ENCODE results near the gene TEKT5.
"Not testable (repeated sequence)": the region's sequence is repeated elsewhere in the genome, so short reads cannot be mapped to it uniquely, and the experiment has no call there.

TEKT5 gene

GRCh38 chr16:10657925-10658324, 36.8 kb downstream of the TEKT5 start:
- DNase-seq = no peak

GRCh38 chr16:10656618-10657017, 38.1 kb downstream of the TEKT5 start:
- DNase-seq = no peak

- DNase-seq = no peak
Observed at GRCh38 chr16:10655415-10655977, 39.2 kb downstream of the TEKT5 start.

GRCh38 chr16:10654592-10655414, 39.9 kb downstream of the TEKT5 start:
- no peak for DNase-seq

GRCh38 chr16:10652730-10653590, 41.8 kb downstream of the TEKT5 start:
- no peak for DNase-seq

GRCh38 chr16:10649098-10649497, 45.6 kb downstream of the TEKT5 start:
- DNase-seq = not testable (repeated sequence)

GRCh38 chr16:10647721-10648296, 46.9 kb downstream of the TEKT5 start:
- DNase-seq = no peak

- no peak for DNase-seq
Observed at GRCh38 chr16:10647264-10647720, 47.4 kb downstream of the TEKT5 start.

GRCh38 chr16:10646581-10647263, 48.0 kb downstream of the TEKT5 start:
- DNase-seq = no peak

- no peak for DNase-seq
Observed at GRCh38 chr16:10646228-10646580, 48.5 kb downstream of the TEKT5 start.

GRCh38 chr16:10644092-10644491, 50.6 kb downstream of the TEKT5 start:
- DNase-seq = no peak

GRCh38 chr16:10642964-10643363, 51.8 kb downstream of the TEKT5 start:
- DNase-seq = no peak

- no peak for DNase-seq
Observed at GRCh38 chr16:10641953-10642949, 52.5 kb downstream of the TEKT5 start.

- no peak for DNase-seq
Observed at GRCh38 chr16:10641555-10641952, 53.2 kb downstream of the TEKT5 start.

GRCh38 chr16:10640934-10641333, 53.8 kb downstream of the TEKT5 start:
- no peak for DNase-seq

GRCh38 chr16:10638101-10638500, 56.6 kb downstream of the TEKT5 start:
- DNase-seq = no peak

- DNase-seq = no peak
Observed at GRCh38 chr16:10637337-10638037, 57.2 kb downstream of the TEKT5 start.

GRCh38 chr16:10635365-10636021, 59.2 kb downstream of the TEKT5 start:
- peak; percentile 30 for DNase-seq

- not testable (repeated sequence) for DNase-seq
Observed at GRCh38 chr16:10633429-10633828, 61.3 kb downstream of the TEKT5 start.

GRCh38 chr16:10631886-10632285, 62.8 kb downstream of the TEKT5 start:
- peak; percentile 16 for DNase-seq
